GM12872 (cell line): ENCODE results near the gene PSMD11.

Experiments used
- TF ChIP-seq, protein P1 (sequence below): IDR thresholded peaks from 3 replicates; pipeline ENCODE4 v1.5.1; 2011; ENCODE audit warnings: low read depth, mild to moderate bottlenecking, low read length, moderate library complexity; ENCODE audit not compliant: insufficient read depth

PSMD11 gene

DNA sequence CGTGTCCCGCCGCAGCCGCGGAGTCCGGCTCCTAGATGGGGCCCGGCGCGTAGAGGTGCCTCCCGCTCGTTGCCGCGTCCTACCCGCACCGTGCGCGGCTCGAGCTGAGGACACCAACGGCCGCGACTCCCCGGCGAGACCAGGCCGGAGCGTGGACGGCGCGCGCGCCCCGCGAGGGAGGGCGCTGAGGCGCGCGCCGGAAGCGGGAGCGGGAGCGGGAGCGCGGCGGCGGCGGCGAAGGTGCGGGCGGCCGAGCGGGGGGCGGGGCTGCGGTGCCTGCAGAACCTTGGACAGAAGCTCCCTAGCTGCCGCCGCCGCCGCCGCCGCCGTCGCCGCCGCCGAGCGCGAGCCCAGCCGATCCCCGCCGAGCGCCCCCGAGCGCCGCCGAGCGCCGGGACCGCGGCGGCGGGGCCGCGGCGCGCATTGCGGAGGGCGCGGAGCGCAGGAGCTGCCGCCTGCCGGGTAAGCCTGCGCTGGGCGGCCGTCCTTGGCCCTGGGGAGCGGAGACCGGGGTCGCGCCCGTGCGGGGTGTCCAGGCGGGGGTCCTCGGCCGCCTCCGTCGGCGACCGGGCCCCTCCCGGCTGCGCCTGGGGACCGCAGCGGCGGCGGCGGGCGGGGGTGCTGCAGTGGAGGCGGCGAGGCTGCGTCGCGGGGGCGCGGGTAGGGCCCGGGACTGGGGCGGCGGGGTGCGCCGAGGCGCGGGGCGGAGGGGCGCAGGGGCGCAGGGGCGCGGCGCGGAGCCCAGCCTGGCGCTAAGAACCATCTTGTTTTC lies 42.6 kb downstream of the PSMD11 start, which contains the start of gene CDK5R1:
TSS of gene CDK5R1 (plus strand) at position 293 of the 772 bp plus-strand sequence. CDS start 628 bp downstream, outside the sequence.
- TF ChIP-seq, protein P1, sequence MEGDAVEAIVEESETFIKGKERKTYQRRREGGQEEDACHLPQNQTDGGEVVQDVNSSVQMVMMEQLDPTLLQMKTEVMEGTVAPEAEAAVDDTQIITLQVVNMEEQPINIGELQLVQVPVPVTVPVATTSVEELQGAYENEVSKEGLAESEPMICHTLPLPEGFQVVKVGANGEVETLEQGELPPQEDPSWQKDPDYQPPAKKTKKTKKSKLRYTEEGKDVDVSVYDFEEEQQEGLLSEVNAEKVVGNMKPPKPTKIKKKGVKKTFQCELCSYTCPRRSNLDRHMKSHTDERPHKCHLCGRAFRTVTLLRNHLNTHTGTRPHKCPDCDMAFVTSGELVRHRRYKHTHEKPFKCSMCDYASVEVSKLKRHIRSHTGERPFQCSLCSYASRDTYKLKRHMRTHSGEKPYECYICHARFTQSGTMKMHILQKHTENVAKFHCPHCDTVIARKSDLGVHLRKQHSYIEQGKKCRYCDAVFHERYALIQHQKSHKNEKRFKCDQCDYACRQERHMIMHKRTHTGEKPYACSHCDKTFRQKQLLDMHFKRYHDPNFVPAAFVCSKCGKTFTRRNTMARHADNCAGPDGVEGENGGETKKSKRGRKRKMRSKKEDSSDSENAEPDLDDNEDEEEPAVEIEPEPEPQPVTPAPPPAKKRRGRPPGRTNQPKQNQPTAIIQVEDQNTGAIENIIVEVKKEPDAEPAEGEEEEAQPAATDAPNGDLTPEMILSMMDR = no peak

DNA sequence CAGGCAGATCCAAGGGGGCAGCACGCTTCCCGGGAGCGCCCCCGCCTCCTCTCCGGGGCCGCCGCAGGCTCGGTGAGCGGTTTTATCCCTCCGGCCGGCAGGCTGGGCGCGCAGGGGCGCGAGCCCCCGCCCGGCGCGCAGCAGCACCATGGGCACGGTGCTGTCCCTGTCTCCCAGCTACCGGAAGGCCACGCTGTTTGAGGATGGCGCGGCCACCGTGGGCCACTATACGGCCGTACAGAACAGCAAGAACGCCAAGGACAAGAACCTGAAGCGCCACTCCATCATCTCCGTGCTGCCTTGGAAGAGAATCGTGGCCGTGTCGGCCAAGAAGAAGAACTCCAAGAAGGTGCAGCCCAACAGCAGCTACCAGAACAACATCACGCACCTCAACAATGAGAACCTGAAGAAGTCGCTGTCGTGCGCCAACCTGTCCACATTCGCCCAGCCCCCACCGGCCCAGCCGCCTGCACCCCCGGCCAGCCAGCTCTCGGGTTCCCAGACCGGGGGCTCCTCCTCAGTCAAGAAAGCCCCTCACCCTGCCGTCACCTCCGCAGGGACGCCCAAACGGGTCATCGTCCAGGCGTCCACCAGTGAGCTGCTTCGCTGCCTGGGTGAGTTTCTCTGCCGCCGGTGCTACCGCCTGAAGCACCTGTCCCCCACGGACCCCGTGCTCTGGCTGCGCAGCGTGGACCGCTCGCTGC lies 43.3 kb downstream of the PSMD11 start:
- TF ChIP-seq, protein P1 = no peak

DNA sequence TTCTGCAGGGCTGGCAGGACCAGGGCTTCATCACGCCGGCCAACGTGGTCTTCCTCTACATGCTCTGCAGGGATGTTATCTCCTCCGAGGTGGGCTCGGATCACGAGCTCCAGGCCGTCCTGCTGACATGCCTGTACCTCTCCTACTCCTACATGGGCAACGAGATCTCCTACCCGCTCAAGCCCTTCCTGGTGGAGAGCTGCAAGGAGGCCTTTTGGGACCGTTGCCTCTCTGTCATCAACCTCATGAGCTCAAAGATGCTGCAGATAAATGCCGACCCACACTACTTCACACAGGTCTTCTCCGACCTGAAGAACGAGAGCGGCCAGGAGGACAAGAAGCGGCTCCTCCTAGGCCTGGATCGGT lies 43.9 kb downstream of the PSMD11 start:
- TF ChIP-seq, protein P1 = no peak

DNA sequence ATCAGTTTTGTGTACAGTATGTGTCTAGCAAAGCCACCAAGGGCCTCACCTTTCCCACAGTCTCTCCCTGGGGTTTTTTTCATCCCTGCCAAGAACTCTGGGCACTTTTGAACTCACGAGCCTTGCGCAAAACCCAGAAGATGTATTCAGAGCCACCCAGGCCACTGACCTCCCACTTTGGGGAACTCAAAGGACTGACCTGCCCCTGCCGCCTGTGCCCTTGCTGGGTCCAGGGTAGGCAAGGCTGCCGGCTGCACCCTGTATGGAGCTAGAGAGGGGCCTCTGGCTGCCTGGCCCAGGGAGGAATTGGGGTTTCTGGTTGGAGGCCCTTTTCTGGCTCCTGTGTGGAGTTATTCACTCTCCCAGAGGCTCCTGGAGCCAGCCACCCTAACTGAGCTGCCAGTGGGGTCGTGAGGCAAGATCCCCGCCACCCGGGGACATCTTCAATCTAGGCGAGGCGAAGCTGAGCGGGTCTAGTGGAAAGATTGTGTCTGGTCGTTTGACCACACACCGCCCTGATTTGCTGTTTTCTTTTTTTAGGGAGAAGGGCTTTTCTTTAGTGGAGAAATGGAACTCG lies 44.4 kb downstream of the PSMD11 start:
- TF ChIP-seq, protein P1 = no peak

- TF ChIP-seq, protein P1 = no peak
Observed at GRCh38 chr17:32489320-32490100, 45.2 kb downstream of the PSMD11 start.

- TF ChIP-seq, protein P1 = no peak
Observed at GRCh38 chr17:32490101-32490482, 45.8 kb downstream of the PSMD11 start.
